Hepatocyte (in vitro differentiated cells): Measurements from ENCODE around the gene ST8SIA6. TPM values are rescaled to one million over a fixed set of nuclear protein-coding genes. Genes with fewer than 3 reads are reported as not detected.
A peak's percentile ranks its signal among the peaks of the same experiment; 100 is the strongest.
"Not testable (repeated sequence)": the region's sequence is repeated elsewhere in the genome, so short reads cannot be mapped to it uniquely, and the experiment has no call there.

Source experiments
- DNase-seq: peaks from one replicate; pipeline ENCODE4 v3.0.0-alpha.2; 2016; ENCODE audit warnings: low spot score
- H2AFZ ChIP-seq: fragments of 200-600 bp; sonication (generic); 2 replicates; pipeline ENCODE4 v1.6.0; 2016; ENCODE audit warnings: antibody characterized with exemption, mild to moderate bottlenecking
- H3K27ac ChIP-seq: fragments of 200-600 bp; sonication (generic); 2 replicates; pipeline ENCODE4 v1.5.1; 2016; ENCODE audit warnings: mild to moderate bottlenecking
- H3K27me3 ChIP-seq: fragments of 200-600 bp; sonication (generic); 2 replicates; pipeline ENCODE4 v1.6.1; 2016
- H3K36me3 ChIP-seq: fragments of 200-600 bp; sonication (generic); replicated peaks from 2 replicates; pipeline ENCODE4 v1.5.1; 2016; ENCODE audit warnings: low read depth; ENCODE audit not compliant: insufficient read depth
- H3K4me1 ChIP-seq: fragments of 200-600 bp; sonication (generic); 2 replicates; pipeline ENCODE4 v1.5.1; 2016; ENCODE audit warnings: mild to moderate bottlenecking, moderate library complexity; ENCODE audit not compliant: insufficient read depth
- H3K4me2 ChIP-seq: fragments of 200-600 bp; sonication (generic); 2 replicates; pipeline ENCODE4 v1.6.0; 2016
- H3K4me3 ChIP-seq: fragments of 200-600 bp; sonication (generic); 2 replicates; pipeline ENCODE4 v1.5.1; 2016; ENCODE audit warnings: mild to moderate bottlenecking
- H3K79me2 ChIP-seq: fragments of 200-600 bp; sonication (generic); 2 replicates; pipeline ENCODE4 v1.6.0; 2017; ENCODE audit warnings: mild to moderate bottlenecking
- H3K9me2 ChIP-seq: fragments of 200-600 bp; sonication (generic); replicated peaks from 2 replicates; pipeline ENCODE4 v1.6.0; 2017; ENCODE audit warnings: mild to moderate bottlenecking; ENCODE audit not compliant: insufficient read depth
- H3K9me3 ChIP-seq: fragments of 200-600 bp; sonication (generic); 2 replicates; pipeline ENCODE4 v1.5.1; 2016; ENCODE audit warnings: low read depth, mild to moderate bottlenecking
- H4K20me1 ChIP-seq: fragments of 200-600 bp; sonication (generic); 2 replicates; pipeline ENCODE4 v1.6.0; 2016; ENCODE audit warnings: mild to moderate bottlenecking; ENCODE audit not compliant: insufficient read depth, poor library complexity, severe bottlenecking
- CTCF ChIP-seq: fragments of 200-600 bp; sonication (generic); IDR thresholded peaks from 2 replicates; pipeline ENCODE4 v1.5.1; 2016; ENCODE audit warnings: antibody characterized with exemption, mild to moderate bottlenecking; ENCODE audit not compliant: poor library complexity
- EZH2 ChIP-seq: fragments of 200-600 bp; sonication (generic); IDR thresholded peaks from 2 replicates; pipeline ENCODE4 v1.6.1; 2016; ENCODE audit warnings: antibody characterized with exemption, mild to moderate bottlenecking, borderline replicate concordance
- EZH2phosphoT487 ChIP-seq: fragments of 200-600 bp; sonication (generic); IDR thresholded peaks from one replicate; pipeline ENCODE4 v1.6.1; 2018; ENCODE audit warnings: antibody characterized with exemption, mild to moderate bottlenecking, low read depth, moderate library complexity; ENCODE audit not compliant: unreplicated experiment, severe bottlenecking
- WGBS: methylation state at CpG from one replicate; pipeline ENCODE4 v1.1.6; 2016; ENCODE audit warnings: low lambda C conversion rate; ENCODE audit errors: missing lambda C conversion rate; 5-methylcytosine and 5-hydroxymethylcytosine counted together
- polyA plus RNA-seq: library from polyadenylated mRNA; unstranded; fragments of >200 nt; fragmentation: Nextera tagmentation; extraction: Ambion mirVana; gene quantifications from 2 replicates; pipeline ENCODE4 v1.2.1, GENCODE V29; 2016
- total RNA-seq: library from RNA; depleted of rRNA; stranded (reverse); fragments of >200 nt; gene quantifications from 2 replicates; pipeline ENCODE4 v1.2.3, GENCODE V29; 2014

The ST8SIA6 gene
- 0.24 TPM in 1 of 2 replicates, not detected in the other for total RNA-seq
- polyA plus RNA-seq, result 0.10 and 0.94 TPM in 2 replicates

GRCh38 chr10:17454161-17455014 is at the start of gene ST8SIA6:
TSS of gene ST8SIA6 (minus strand) at chr10:17454595. CDS start at chr10:17454255, 340 bp downstream.
- WGBS, result 3% methylated on average over 60 of the region's 91 CpGs
- H3K27me3 ChIP-seq, result peaks cover 49% of the 10 kb centered on the region

GRCh38 chr10:17503795-17504194 is 49.4 kb upstream of the ST8SIA6 start:
- Histone ChIP-seq H3K27ac (no peak overlapping the region), H3K36me3 (no peaks in the 10 kb centered on the region), H3K79me2 (no peaks in the 10 kb centered on the region), H3K27me3 (no peaks in the 10 kb centered on the region), H3K4me2 (no peak overlapping the region), H2AFZ (no peak overlapping the region), H3K9me2 (no peaks in the 10 kb centered on the region), H3K4me1 (no peaks in the 10 kb centered on the region), H3K9me3 (no peaks in the 10 kb centered on the region), H3K4me3 (no peak overlapping the region), H4K20me1 (no peaks in the 10 kb centered on the region)
- 89% methylated on average over 7 of the region's 7 CpGs for WGBS
- TF ChIP-seq CTCF, result no peak
- TF ChIP-seq EZH2, result no peak
- no peak for TF ChIP-seq EZH2phosphoT487
- no peak for DNase-seq

More at GRCh38 chr10:17454161-17455014, at the start of gene ST8SIA6:
- TF ChIP-seq CTCF, result no peak
- TF ChIP-seq EZH2phosphoT487, result no peak
- peak; percentile 35 for TF ChIP-seq EZH2
- Histone ChIP-seq H3K4me2 (peak within 1 kb of the TSS; percentile 98), H3K9me3 (no peaks in the 10 kb centered on the region), H3K36me3 (no peaks in the 10 kb centered on the region), H2AFZ (peak within 1 kb of the TSS; percentile 78), H4K20me1 (no peaks in the 10 kb centered on the region), H3K79me2 (no peaks in the 10 kb centered on the region), H3K4me3 (peak within 1 kb of the TSS; percentile 55), H3K27ac (no peak within 1 kb of the TSS), H3K9me2 (no peaks in the 10 kb centered on the region), H3K4me1 (peaks cover 8% of the 10 kb centered on the region)
- peak; percentile 73 for DNase-seq

GRCh38 chr10:17502814-17503213 is 48.4 kb upstream of the ST8SIA6 start:
- no peaks in the 10 kb centered on the region for H3K4me1 ChIP-seq
- DNase-seq, result no peak
- H3K79me2 ChIP-seq, result no peaks in the 10 kb centered on the region
- H3K4me3 ChIP-seq, result no peak overlapping the region
- H3K9me3 ChIP-seq, result no peaks in the 10 kb centered on the region
- H3K36me3 ChIP-seq, result no peaks in the 10 kb centered on the region
- H2AFZ ChIP-seq, result no peak overlapping the region
- no peak overlapping the region for H3K27ac ChIP-seq
- H3K4me2 ChIP-seq, result no peak overlapping the region
- H3K9me2 ChIP-seq, result no peaks in the 10 kb centered on the region
- H3K27me3 ChIP-seq, result no peaks in the 10 kb centered on the region
- no peak for TF ChIP-seq EZH2
- no peak for TF ChIP-seq EZH2phosphoT487
- no peak for TF ChIP-seq CTCF
- 81% methylated on average over 2 of the region's 2 CpGs for WGBS
- H4K20me1 ChIP-seq, result no peaks in the 10 kb centered on the region

GRCh38 chr10:17499014-17499413 is 44.6 kb upstream of the ST8SIA6 start:
- H3K27me3 ChIP-seq, DNase-seq, H3K36me3 ChIP-seq, H3K4me1 ChIP-seq, H3K4me3 ChIP-seq, H4K20me1 ChIP-seq, H3K4me2 ChIP-seq, H3K9me3 ChIP-seq, H3K9me2 ChIP-seq, H3K79me2 ChIP-seq, H3K27ac ChIP-seq, H2AFZ ChIP-seq: not testable (repeated sequence)
- WGBS, result 95% methylated on average over 5 of the region's 5 CpGs
